Measurements from ENCODE around the gene RPLP2.

The RPLP2 gene

DNA sequence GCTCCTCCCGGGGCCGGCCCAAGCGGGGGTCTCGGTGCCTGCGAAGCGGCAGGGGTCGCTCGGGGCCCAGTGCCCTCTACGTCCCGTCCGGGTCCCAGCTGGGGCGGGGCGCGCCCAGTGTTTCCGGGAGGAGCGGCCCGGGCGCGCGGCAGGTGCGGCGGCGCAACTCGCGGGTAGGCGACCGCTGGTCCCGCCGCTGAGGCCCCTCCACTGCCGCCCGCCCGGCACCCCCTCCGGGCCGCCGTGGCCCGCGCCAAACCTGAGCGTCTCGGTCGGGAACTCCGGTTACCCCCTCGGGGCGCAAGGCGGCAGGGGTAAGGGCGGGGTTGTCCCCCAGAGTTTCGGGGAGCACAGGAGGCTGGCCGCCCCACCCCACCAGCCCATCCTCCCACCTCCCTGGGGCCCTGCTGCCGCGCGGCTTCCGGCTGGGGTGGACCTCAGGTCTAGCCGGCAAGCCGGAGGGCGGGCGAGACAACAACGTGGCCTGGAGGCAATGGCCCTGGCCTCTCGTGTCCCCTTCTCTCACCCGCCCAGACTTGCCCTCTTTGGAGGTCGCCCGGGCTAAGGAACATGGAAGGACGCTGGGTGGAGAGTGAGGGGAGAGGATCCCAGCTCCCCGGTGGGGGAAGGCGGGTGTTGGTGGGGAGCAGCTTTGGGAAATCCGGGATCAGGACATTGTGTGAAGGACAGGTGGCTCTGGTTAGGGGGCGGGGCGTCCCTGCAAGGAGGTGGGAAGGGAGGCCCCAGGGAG is 17.6 kb downstream of the RPLP2 start:
- H3K4me3 ChIP-seq (ENCODE audit: low read depth, low read length): peak overlapping the region; percentile 55
- TF ChIP-seq, protein P1, sequence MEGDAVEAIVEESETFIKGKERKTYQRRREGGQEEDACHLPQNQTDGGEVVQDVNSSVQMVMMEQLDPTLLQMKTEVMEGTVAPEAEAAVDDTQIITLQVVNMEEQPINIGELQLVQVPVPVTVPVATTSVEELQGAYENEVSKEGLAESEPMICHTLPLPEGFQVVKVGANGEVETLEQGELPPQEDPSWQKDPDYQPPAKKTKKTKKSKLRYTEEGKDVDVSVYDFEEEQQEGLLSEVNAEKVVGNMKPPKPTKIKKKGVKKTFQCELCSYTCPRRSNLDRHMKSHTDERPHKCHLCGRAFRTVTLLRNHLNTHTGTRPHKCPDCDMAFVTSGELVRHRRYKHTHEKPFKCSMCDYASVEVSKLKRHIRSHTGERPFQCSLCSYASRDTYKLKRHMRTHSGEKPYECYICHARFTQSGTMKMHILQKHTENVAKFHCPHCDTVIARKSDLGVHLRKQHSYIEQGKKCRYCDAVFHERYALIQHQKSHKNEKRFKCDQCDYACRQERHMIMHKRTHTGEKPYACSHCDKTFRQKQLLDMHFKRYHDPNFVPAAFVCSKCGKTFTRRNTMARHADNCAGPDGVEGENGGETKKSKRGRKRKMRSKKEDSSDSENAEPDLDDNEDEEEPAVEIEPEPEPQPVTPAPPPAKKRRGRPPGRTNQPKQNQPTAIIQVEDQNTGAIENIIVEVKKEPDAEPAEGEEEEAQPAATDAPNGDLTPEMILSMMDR (IDR thresholded peaks at IDR 0.05; ENCODE audit: borderline replicate concordance, insufficient read depth, low read depth, low read length): no peak

DNA sequence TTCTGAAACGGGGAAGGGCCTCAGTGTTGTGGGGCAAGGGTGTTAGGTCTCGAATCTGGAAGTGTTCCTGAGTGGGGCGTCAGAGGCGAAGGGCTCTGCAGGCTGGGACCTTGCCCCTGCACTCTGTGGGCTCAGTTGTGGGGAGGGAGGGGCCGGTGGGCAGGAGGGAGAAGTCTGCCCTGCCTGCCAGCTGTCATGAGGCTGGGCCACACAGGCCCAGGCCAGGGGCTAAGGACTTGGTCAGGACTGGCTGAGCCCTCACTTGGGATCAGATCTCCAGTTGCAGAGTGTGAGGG is 18.1 kb downstream of the RPLP2 start, which contains the start of gene CRACR2B:
TSS of gene CRACR2B (plus strand) at position 23 of the 296 bp plus-strand sequence. CDS start 689 bp downstream, outside the sequence.
- H3K4me3 ChIP-seq (ENCODE audit: low read depth, low read length): peak within 1 kb of the TSS; percentile 55
- TF ChIP-seq, protein P1 (IDR thresholded peaks at IDR 0.05; ENCODE audit: borderline replicate concordance, insufficient read depth, low read depth, low read length): no peak

DNA sequence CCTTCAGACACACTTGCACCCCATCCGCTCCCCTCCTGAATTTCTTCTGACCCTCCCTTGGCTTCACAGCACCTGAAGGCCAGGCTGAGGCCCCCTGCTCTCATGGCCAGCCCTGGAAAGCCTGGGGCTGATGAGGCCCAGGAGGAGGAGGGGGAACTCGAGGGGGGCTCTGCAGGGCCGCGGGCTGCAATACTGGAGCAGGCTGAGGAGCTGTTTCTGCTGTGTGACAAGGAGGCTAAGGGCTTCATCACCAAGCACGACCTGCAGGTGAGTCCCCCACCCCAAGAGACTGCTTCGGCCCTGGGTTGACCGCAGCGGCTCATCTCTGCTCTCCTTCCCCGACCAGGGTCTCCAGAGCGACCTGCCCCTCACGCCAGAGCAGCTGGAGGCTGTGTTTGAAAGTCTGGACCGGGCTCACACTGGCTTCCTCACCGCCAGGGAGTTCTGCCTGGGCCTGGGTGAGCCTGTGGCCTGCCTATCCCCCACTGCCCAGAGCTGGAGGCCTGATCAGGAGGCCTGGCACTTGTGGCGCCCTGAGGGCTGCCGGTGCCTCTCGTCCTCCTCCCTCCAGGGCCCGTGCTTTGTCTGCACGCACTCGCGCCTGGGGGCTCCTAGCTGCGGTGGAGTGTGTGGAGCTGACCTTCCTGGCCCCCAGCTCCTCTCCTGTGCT is 18.9 kb downstream of the RPLP2 start:
- TF ChIP-seq, protein P1 (IDR thresholded peaks at IDR 0.05; ENCODE audit: borderline replicate concordance, insufficient read depth, low read depth, low read length): no peak
- H3K4me3 ChIP-seq (ENCODE audit: low read depth, low read length): no peak overlapping the region

DNA sequence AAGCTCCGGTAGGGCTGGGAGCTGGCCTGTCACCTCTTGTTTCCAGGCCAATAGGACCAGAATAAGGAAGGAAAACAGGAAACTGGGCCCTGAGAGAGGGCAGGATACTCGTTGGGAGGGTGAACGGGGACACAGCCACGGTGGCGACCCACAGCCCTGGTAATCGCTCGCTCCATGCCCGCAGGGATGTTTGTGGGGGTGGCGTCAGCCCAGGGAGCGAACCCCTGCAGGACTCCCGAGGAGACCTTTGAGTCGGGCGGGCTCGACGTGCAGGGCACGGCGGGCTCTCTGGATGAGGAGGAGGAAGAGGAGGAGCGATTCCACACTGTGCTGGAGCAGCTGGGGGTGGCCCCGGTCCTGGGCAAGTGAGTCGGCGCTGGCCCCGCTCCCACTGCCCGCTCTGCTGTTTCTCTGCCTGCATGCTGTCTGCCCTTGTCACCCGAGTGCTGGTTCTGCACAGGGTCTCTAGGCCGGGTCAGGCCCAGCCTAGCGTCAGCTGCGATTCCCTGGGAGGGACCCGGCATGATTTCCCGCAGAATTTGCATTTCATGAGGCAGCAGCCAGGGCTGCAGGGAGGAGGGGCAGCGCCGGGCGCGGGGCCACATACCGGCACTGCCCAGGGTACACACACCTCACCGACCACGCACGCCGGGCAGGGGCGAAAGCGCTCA is 19.5 kb downstream of the RPLP2 start:
- TF ChIP-seq, protein P1 (IDR thresholded peaks at IDR 0.05; ENCODE audit: borderline replicate concordance, insufficient read depth, low read depth, low read length): no peak
- peak overlapping the region; percentile 32 for H3K4me3 ChIP-seq (ENCODE audit: low read depth, low read length)

DNA sequence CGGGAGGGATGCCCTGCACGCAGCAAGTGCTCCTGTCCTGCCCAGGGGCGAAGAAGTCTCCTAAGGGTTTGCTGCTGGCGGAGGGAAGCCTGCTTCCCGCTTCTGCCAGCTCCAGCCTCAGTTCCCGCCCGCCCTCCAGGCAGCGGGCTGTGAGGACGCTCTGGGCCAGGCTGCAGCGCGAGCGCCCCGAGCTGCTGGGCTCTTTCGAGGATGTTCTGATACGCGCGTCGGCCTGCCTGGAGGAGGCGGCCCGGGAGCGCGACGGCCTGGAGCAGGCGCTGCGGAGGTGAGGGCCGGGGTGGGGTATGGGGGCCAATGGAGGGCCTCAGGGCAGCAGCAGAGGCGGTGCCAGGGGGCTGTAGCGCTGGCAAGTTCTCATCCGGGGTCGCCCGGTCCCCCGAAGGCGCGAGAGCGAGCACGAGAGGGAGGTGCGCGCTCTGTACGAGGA is 20.1 kb downstream of the RPLP2 start:
- TF ChIP-seq, protein P1 (IDR thresholded peaks at IDR 0.05; ENCODE audit: borderline replicate concordance, insufficient read depth, low read depth, low read length): no peak
- peak overlapping the region; percentile 32 for H3K4me3 ChIP-seq (ENCODE audit: low read depth, low read length)

DNA sequence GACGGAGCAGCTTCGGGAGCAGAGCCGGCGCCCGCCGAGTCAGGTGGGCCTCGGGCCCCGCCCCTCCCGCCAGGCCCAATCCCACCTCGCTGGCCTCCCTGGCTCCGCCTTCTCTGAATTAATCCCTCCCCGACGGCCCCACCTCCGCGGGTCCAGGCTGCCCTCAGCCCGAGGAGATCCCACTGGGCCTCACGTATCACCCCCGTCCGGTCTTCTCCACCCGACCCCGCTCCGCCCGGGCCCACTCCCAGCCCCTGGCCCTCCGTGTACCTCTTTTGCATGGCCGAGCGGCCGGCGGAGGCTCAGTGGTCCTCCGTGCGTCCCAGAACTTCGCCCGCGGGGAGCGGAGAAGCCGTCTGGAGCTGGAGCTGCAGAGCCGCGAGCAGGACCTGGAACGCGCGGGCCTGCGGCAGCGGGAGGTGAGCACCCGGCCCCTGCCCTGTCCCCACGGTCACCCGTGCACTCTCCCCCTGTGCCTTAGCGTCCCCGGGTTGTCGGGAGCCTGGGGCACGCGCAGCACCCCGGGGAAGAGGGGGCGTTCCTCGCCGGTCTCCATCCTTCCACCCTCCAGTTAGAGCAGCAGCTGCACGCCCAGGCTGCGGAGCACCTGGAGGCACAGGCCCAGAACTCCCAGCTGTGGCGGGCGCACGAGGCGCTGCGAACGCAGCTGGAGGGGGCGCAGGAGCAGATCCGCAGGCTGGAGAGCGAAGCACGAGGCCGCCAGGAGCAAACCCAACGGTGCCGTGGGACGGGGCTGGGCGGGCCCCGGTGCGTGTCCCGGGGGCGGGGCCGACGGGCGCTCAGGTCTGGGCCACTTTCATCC is 20.7 kb downstream of the RPLP2 start:
- TF ChIP-seq, protein P1 (IDR thresholded peaks at IDR 0.05; ENCODE audit: borderline replicate concordance, insufficient read depth, low read depth, low read length): no peak
- H3K4me3 ChIP-seq (ENCODE audit: low read depth, low read length): peak overlapping the region; percentile 32
